NCI-H1417 (cell line): Measurements from ENCODE around the gene NPY.

Experiments
- DNase-seq, 3 experiments: peaks; one replicate each; lab custom pipeline; 2025; lab: John Stamatoyannopoulos, UW

NPY gene

DNA sequence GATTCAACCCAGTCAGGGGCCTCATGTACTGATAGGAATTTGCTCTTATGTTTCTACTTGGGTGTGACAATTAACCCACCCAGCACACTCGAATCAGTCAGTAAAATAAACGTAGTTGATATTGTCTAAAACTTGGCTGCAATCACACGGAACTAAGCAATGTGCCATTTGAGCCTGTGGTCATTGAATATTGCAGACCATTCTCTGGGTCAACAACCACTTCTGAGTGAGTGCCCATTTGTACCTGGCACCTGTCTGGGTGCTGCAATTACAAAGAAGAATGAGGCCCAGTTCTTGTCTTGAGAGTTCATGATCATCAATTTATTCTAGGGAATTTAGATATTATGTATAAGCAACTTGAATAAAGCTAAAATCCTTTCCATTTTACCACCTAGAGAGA is 29.8 kb downstream of the NPY start:
- peak in 1 of 3 experiments; percentile 18 for DNase-seq

DNA sequence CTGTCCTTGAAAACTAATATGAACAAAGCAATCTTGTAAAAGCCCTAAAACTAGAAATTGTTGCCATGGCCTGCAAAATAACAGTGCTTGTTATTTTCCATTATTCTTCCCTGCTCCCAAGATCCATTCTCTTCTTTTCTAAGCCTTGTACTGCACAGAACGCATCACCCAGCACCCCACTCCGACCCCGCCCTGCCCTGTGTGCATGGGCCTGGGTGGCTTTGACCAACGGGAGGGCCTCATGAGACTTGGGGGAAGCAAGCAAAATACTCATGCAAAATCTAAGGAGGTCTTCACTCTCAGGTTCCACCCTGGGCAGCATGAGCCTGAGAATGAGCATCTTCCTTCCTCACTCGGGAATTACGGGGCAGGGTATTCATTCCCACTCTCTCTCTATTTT is 32.4 kb downstream of the NPY start:
- no peak for DNase-seq

DNA sequence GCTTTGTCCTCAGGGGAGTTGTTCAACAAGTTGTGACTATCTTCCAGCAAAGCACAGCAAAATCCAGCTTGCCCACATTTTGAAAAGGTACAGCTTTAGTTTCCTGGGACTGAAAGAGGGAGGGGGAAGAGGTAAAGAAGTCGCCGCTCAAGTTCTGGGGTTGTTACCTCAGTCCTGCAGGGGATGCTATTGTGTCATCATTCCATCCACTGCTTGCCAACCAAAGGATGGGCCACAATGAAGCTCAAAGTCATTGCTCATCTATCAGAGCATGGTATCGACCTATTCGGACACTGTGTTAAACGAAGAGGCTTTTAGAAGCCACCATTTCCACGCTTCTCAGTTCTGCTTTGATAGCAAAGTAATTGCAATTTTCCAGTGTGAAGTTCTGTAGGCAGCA is 34.3 kb downstream of the NPY start:
- peak in 2 of 3 experiments; percentile 5 to 9 for DNase-seq

DNA sequence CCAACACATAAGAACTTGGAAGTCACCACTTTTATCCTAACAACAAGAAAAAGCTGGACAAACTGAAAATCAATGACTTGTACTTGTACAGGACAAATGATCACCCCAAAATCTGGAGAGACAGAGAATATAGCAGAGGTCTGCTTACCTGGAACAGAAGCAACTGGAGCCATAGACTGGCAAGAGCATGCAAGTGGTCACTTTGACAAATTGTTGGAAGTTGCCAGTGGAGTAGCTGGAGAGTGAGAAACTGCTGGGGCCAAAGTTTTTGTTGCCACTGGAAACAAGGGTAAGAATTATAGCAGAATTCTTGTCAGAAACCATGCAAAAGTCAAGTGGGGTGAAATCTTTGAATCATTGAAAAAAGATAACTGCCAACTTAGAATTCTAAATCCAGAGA is 35.2 kb downstream of the NPY start:
- no peak for DNase-seq

DNA sequence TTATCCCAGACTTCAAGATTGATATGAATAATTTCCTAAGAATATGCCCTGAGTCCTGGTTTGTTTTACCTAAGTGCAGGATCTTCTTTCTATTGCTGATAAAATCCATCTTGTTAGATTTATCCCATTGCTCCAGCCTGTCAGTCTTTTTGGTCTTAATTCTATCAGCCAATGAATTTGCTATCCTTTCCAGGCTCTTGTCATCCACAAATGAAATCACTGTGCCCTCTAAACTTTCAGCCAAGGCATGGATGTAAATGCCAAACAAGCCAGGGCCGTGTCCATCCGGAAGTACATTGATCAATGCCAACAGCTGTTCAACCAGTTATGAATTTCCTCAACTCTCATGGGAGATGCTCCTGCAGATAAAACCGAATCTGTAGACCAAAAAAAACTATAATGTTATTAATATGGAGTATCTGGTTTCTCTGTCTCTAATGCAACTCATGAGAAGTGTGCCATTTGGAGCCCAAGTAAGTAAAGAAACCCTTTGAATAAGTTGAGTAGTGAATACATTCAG is 40.0 kb downstream of the NPY start:
- no peak for DNase-seq

DNA sequence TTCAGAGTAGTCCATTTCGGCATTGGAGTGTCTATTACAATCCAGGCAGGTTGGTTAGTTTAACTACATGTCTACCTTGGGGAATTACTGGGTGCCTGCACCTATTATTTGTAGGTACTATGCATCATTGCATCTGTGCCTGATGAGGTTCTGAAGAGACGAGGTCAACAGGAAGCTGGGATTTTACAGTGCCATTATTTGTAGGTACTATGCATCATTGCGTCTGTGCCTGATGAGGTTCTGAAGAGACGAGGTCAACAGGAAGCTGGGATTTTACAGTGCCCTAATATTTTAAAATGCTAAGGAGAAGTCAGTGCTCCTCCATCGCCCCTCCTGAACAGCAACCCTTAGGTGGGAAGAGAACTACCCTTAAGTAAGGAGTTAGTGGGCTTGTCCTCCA is 41.7 kb downstream of the NPY start:
- no peak for DNase-seq

DNA sequence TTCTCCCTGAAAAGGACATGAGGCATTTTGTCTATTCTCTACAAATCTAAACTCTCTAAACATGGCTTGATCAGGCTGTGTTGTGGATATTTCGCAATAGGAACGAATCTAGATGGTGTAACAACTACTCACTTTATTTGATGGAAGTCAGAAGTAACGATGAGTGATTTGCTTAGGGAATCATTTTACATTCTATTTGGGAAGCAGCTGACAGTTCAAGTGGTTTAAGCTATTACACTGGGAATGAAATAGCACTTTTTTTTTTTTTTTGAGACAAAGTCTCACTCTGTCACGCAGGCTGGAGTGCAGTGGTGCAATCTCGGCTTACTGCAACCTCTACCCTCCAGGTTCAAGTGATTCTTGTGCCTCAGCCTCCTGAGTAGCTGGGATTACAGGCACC is 44.1 kb downstream of the NPY start:
- DNase-seq, result peak in 2 of 3 experiments; percentile 36 to 77

DNA sequence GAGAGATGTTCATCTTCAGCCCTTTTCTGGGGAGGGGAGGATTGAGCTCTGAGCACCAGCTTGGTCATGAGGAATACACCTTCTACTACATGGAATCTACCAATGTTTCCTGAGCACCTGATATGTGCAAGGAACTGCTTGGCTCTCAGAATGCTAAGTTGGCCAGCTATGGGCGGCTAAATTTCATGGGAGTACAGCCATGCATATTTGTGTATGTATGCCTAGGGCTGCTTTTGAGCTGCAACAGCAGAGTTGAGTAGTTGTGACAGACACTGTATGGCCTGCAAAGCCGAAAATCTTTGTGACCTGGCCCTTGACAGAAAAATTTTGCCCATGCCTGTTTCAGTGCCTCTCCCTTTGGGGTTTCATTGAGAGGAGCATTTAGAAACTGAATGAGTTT is 44.9 kb downstream of the NPY start:
- DNase-seq, result no peak

DNA sequence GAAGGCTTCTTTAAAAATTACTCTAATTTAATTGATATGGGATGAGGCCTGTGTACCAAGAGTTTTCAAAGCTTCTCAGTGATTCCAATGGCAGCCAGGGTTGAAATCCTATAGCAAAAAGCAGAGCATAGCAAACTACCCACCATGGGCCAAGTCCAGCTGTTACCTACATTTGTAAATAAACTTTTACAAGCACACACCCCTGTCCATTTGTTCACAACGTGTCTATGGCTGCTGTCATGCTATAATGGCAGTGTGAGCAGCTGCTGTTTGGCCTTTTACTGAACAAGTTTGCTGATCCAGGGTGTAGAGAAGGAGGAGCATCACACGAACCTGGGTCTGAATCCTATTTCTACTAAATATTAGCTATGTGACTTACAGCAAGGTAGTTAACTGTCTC is 50.0 kb downstream of the NPY start:
- DNase-seq, result no peak

DNA sequence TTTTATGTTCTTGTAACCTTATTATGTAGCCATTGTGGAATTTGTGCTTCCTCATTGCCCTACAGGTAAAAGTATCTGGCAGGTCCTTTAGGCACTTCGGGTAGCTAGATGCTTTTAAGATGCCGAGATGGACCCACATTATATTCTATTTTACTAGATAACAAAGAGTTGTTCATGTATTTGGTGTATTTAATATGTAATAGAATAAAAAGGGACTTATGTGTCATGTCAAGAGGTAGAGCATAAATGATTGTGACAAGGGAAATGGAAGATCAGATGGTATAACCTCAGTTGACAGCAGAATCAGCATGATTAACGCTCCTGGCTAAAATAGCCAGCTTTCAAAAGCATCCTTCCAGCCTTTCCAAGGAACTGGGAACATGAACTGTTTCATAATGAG is 50.6 kb downstream of the NPY start:
- no peak for DNase-seq

DNA sequence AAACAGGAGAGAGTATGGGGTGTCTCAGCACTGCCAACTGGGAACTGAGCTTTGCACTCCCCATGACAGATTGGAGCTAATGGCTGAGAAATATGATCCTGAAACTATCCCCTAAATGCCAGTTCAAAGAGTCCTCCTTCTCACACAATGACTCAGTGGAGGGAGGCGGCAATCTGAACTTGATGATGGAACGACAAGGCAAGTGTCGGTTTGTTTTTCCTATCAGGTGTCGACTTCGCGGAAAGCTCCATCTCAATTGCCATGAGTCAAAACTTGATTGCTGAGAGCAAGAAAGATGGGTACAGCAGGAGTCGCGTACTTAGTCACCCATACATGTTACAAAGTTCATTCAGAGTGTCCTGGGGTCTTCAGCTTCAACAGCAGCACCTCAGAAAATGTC is 52.5 kb downstream of the NPY start:
- peak in 1 of 3 experiments; percentile 14 for DNase-seq

DNA sequence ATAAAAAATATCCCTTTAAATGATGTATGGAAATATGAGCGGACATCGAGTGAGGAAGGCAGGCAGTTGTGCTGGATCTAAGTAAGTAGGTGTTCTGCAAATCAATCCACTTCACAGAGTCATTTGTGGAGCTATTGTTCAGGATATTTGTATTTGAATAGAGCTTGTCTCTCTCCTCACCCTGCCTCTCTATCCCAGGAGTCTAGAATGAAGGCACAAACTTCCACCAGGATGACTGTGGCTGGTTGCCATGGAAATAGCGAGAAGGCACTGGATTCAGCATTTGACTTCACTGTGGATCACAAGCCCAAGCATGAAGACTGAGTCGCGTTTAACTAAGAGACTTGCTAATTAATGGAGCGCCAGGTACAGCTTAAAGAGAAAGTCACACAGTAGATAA is 53.2 kb downstream of the NPY start:
- DNase-seq, result peak in 1 of 3 experiments; percentile 58

DNA sequence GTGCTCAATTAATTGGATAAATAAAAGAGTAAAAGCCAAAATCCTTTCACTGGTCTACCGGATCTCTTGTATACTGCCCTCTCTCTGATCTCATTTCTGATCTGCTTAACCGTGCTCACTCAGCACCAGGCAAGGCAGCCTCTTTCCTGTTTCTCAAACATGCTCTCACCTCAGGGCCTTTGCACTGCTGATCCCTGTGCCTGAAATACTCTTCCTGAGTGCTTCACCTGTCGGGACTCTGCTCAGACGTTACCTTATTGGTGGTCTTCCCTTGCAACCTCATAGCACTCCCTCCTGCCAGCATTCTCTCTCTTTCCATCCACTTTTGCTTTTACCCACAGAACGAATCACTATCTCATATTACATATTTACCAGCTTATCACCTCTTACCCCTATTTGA is 55.6 kb downstream of the NPY start:
- no peak for DNase-seq

DNA sequence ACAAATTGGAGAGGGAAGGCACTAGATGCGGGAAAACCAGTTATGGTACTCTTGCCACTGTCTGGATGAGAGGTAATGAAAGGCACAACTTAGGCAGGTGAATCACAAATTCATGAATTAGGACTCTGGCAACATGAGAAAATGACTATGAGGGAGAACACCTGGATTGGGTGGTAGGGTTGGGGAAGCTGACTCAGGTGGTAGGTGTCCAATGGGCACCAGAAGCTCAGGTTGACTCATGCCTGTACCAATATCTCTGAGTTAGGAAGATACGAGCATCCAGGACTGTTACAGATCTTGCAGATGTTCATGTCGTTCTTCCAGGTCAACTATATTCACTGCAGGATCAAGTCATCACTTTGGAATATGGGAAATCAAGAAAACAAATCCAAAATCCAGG is 56.7 kb downstream of the NPY start:
- DNase-seq, result no peak
